Activated CD8-positive, alpha-beta memory T cell treated with anti-CD3 and anti-CD28 coated beads for 4 hours (primary cell): ENCODE results near the gene BASP1.
"Not testable (repeated sequence)": the region's sequence is repeated elsewhere in the genome, so short reads cannot be mapped to it uniquely, and the experiment has no call there.

Experiments
- DNase-seq, 2 donors: peaks; one replicate each; pipeline ENCODE4 v3.0.0-alpha.2; 2020; ENCODE audit warnings: low read depth in 2 of 2

Gene BASP1

DNA sequence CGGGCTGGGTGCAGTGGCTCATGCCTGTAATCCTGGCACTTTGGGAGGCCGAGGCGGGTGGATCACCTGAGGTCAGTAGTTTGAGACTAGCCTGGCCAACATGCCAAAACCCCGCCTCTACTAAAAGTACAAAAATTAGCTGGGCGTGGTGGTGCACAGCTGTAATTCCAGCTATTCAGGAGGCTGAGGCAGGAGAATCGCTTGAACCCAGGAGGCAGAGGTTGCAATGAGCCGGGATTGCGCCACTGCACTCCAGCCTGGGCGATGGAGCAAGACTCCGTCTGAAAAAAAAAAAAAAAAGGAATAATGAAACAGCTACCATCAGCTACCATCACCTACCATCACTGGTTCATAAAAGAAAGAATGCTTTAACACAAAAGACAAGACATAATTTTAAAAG lies 25.9 kb upstream of the BASP1 start:
- not testable (repeated sequence) for DNase-seq

DNA sequence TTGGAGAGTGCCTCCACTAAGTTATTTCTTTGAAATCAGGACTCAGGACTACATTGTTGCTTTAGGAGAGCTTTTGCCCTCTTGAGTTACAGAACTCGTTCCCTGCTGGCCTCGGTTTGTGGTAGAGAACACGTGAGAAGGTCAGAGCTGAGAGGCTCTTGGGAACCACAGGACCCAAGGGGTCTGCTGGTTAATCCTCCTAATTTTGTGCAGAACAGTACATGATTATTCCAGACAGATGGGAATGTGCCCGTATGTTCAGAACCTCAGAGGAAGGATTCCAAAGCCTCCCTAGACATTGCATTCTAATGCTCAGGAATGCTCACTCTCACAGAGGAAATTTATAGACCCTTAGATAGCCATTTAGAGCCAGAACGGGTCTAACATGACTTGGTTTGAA lies 25.2 kb upstream of the BASP1 start:
- DNase-seq: no peak

DNA sequence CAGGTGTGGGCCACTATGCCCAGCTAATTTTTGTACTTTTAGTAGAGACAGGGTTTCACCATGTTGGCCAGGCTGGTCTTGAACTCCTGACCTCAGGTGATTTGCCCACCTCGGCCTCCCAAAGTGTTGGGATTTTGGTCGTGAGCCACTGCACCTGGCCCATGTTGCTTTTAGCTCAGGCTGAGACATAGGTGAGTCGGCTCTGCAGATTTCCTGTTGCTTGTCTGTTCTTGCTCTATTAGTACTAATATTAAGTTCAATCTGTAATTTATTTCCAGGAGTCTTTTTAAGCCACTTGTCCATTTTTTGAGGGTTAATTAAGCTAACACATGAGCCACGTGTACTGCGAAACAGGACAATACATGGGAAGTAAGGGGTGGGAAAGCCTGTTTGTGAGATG lies 21.4 kb upstream of the BASP1 start:
- DNase-seq: no peak

DNA sequence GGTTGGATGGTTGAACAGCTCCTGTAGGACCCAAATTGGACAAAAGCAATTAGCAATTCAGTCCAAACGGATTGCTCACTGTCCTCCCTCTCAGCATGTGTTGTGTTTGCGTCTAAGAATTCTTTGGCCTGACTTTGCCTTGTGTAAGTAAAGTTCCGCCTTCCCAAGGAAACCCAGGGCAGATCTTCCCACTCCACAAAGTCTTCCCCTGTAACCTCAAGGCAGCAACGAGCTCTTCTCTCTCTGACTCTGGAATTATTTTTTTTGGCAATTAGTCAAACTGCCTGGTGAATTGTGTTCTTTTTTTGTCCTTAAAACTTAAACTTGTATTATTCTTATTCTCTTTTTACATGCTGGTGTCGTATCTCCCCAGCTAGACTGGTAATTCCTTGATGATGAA lies 20.7 kb upstream of the BASP1 start:
- no peak for DNase-seq

DNA sequence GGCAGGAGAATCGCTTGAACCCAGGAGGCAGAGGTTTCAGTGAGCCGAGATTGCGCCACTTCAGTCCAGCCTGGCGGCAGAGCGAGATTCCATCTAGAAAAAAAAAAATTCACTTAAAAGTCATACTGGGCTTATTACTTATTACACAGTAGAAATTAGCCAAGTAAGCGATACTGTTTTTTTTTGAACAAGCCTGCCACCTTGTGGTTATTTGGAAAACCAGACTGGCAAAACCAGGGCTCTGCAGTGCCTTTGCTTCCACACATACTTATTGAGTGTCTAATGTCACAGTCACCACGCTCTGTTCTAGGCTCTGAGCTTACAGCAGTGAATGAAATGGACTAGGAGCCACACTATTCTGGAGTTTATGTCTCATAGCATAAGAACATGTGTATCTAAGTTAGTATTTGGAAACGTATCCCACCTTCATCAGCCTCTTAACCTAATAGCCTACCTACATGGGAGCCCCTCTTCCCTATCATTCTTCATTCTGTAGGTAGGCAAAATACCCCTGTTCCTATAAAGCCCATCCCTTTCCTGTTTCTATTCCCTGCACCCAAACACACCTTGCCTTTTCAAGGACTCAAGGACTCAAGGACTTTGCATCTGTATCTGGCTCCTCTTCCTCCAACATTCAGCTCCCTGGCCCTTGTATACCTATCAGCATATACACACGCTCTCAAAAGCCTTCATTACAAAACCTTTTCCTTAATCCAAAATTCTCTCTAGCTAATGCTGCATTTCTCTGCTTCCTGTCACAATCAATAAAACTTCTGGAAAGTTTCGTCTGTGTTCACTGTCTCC lies 13.9 kb upstream of the BASP1 start:
- no peak for DNase-seq

DNA sequence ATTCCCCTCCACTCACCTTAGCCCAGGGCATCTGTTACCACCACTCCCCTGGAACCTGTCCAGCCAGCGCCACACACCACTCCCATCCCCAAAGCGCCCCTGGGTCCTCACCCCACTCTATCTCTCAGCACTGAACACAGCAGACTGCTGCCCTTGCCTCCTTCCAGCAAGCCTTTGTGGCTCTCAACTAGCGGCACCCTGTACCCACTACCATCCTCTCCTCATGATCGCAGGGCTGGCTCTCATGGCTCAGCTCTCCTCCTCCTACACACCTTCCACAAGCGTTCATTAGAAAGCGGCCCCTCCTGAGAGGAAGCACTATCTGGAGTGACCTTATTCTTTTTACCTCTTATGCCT lies 13.3 kb upstream of the BASP1 start:
- DNase-seq: no peak

DNA sequence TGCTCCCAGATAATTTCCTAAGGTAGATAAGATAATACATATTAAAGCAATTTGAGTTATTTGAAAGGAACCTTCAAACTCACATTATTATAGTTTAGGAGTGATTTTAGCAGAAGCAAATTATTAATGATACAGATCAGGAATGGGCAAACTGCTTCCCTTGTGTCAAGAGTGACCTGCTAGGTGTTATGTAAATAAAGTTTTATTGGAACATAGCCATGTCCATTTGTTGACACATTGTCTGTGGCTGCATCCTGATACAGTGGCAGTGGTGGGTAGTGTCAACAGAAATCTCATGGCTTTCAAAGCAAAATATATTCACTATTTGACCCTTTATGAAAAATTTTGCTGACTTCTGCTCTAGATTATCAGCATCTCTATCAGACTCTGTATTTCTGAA lies 11.4 kb upstream of the BASP1 start:
- no peak for DNase-seq

DNA sequence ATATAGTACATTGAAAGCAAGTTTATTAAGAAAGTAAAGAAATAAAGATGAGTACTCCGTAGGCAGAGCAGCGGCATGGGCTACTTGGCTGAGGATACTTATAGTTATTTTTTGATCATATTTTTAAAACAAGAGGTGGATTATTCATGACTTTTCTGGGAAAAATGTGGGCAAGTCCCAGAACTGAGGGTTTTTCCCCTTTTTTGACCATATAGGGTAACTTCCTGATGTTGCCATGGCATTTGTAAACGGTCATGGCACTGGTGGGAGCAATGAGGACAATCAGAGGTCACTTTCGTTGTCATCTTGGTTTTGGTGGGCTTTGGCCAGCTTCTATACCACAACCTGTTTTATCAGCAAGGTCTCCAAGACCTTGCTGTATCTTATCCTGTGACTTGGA lies 5.2 kb upstream of the BASP1 start:
- DNase-seq: no peak

DNA sequence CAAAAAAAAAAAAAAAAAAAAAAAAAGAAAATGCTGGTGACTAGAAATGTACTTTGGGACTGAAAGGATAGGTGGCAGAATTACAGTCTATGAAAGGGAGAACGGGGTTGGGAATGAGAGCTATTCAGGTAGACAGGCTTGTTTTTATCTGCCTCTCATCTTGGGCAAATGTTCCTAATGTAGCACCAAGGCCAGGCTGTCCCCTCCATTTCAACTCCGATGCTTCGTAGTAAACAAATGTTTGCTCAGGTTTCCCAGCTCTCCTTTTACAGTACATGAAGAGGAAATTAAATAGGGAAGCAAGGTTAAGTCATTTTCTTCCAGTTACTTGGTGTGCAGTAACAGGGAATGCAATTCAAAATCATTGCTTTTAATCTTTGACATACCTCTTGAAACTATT lies 4.4 kb upstream of the BASP1 start:
- no peak for DNase-seq

DNA sequence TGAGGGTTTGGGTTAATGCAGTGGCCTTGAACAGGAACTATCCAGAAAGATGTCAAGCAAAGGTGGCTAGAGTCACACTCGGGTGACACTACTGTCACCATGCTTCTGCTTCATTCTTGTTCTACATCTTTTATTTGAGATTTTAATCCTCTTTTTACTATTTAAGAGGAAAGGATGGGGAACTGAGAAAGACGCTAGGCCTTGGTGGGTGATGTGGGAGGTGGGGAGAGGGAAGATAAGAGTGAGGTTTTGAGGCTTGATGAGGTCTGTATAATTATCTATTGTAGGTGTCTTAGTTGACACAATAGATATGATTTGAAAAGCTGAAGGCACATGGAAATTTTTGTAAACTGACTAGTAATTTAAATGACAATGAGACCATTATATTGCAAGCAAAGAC lies 3.5 kb upstream of the BASP1 start:
- DNase-seq: no peak

DNA sequence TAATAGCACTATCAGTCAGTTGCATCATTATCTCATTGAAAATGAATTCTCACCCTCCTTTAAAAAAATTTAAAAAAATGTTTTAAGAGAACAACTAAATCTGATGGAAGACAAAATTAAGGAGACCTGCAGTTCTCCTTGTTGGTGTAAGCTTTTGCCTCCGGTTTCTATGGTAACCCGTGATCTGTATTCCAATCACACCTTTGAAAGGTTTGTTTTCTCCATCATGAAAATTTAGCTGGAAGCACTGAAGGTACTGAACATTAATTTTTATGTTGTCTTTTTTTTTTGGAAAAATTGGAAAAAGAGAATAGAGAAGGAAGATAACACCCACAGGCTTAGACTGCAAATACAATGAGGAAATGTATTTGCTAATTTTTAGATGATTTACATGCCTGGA lies 2.5 kb upstream of the BASP1 start:
- DNase-seq: no peak

DNA sequence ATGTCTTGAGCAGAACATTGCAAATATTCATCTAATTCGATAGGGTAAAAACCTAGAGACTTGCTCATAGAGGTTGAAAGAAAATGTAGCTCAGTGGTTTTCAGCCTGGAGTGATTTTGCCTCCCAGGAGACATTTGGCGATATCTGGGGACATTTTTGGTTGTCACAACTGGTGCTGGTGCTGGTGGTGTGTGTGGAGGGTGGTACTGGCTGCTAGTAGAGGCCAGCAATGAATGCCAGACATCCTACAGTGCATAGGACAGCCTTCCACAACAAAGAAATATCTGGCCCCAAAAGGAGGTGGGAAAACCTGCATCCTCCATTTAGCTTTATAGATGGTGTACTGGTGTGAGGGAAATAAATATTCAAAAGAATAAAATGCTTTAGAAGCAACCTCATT lies 2.1 kb upstream of the BASP1 start:
- no peak for DNase-seq

DNA sequence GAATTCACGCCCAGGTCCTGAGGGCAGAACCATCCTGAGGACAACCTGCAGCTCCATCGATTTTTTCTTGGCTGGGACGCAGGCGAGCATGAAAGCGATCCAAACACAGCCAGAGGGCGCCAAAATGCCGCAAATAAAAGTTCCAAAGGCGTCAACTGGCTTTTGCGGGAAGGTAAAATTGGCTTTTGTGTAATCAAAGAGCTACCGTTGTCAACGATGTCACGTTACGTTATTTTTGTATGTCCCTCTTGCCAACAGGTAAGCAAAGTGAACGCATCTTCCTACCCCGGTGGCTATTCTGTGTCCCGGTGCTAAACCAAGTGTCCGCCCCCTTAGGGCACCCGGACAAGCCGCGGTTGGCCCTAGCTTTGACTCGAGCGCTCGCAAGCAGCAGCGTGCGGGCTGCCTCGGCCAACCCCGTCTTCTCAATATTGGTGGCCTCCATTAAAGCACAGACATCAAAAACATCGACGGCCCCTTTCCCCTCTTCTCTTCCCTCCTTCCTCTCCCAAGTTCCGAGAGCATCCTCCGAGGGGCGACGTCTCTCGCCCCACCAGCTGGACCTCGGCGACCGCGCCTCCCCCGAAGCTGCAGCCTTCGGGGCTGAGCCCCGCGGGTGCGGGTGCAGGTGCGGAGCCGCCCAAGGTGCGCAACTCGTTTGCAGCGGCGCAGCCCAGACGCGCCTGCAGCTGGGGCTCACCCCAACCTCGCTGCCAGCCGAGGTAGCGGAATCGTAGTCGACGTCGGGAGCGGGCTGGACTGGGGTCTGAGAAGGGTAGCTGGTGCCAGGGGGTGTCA lies 1.1 kb upstream of the BASP1 start:
- no peak for DNase-seq

DNA sequence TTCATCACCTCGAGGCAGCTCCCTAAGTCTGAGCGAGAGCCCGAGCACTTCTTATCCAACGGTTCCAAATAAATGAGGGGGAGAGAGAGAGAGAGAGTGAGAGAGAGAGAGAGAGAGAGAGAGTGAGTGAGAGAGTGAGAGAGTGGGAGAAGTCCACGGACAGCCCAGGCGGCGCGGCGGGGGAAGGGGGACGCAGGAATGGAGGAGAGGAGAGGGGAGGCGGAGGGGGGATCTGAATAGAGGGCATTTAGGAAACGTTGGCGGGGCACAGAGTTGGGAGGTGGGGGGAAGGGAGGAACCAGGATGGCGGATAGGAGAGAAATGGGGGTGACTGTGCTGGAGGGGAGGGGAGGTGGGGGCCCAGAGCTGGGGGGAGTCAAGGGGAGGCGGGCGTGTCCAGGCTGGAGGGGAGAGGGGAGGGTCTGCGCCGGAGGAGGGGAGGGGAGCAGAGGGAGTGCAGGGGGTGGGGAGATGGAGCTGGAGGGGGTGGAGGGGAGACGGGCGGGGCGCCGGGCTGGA lies 398 bp upstream of the BASP1 start:
- DNase-seq: no peak

DNA sequence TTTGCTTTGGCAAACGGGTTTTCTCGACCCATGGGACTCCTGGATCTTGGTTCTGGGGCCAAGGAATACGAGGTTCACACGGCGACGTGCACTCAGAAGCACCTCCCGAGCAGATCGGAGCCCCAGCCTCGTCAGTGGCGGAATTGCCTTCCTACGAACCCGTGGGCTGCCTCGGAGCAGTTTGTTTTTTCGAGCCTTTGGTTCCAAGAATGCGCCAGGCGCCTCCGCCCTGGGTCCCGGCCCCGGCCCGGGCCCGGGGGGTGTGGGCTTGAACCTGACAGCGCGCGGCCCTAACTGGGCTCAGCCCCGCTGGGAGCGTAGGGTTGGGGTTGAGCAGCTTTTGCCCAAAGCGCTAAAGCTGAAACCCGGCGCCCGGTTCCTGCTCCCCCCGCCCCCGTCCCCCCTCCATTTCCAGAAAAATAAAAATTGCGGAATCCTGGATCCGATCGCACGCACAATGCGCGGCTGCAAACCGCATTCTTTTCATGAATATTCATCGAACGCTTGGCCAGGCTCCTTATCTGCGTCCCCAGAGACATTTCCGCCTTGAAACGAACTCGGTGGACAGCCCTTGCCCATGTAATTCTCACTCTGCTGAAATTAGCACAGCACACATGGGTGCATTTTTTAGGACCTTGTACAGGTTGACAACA lies 1.0 kb downstream of the BASP1 start:
- DNase-seq: no peak

DNA sequence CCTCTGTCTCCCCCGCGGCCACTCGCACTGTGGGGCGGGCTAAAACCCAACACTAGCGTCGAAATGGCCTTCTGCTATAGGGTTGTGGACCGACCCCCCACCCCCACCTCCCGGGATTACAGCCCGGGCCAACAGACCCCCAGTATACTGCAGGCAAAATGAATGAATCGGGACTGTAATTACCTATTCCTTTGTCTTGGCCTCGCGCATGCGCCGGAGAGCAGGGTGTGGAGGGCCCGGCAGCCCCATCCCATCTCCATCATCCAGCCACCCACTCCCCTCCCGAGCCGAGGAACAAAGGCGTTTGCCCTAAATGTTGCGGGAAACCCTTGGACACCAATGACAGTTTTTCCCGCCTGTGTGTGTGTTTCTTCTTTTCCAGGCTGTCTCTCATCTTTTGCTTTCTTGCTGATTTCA lies 1.6 kb downstream of the BASP1 start:
- DNase-seq: no peak

DNA sequence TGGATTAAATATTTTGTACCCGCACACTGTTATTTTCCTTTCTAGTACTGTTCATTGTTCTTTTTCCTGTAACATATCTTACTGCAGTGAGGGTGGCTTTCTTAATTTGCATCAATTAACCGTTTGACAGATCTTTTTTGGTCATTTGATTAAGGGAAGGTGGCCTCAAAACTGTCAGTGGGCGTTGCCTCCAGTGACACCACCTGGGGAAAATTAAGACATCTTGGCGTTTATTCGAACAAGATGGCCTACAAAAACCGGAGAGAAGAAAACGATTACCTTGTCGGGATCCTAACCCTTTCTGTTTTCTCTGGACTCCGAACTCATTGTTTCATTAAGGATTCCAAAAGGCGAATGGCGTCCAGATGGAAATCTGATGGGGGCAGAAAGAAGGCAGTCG lies 2.0 kb downstream of the BASP1 start:
- no peak for DNase-seq

DNA sequence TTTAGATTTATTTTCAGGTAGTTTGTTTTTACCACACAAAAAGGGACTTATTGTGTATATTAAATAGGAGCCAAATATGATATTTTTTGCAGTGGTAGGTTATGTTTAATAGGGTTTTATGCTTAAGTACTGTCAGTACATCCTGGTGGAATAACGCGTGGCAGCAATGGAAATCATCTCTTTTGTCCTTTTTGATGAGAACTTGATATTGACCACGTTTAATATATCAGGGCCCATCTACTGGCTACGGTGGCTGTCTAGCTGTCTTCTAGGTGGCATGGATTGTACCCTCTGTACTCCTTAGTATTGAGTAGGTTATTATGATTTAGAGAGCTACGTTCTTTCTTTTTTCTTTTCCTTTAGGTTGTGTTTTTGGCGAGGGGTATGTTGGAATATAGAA lies 2.6 kb downstream of the BASP1 start:
- no peak for DNase-seq

DNA sequence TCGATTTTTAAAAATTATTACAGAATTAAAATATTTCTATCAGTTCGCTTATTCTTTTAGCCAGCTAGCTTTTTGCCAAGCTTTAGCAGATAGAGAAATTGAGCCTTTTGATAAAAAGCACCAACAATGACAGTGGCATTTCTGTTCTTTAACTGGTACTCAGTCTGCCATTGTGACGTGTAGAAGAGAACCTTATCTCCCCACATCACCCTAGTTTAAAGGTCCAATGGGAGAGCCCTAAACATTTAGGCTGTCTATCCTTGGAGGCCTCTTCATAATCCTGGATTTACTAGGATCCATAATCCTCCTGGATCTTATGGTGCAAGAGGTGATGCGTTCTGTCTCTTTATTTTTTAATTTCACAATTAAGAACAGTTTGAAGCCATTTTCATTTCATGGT lies 3.0 kb downstream of the BASP1 start:
- DNase-seq: no peak

DNA sequence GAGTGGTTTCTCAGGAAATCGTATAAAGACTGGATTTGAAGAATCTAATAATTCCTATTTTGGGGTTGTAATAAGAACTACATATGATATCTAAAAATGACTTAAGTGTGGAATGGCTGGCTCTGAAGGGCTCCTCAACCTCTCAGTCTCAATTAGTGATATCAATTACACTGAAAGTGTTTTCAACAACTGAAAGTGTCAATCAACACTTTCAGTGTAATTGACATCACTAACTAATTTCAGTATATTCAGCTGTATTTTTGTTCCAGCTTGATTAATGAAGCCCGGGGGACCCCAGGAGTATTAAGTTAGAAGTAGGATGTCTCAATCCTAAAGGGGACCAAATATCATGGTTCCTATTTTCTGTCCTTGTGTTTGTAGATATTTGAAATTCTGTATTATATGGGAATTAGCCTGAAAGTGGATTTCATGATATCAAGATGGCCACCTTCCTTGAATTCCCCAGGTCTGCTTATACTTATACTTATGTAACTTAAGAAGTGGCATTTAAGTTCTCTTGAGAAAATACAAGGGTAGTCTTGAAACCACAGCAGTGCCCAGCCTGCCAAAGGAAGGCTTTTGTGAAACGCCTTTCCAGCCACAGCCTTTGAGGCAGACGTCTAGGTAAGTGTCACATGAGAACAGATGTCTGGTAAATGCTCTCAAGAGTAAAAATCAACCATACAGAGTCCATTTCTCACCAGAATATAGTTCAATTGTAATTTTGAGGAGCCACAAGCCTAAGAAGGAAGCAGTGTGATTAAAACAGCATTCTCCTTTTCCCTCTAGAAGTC lies 4.6 kb downstream of the BASP1 start:
- no peak for DNase-seq

DNA sequence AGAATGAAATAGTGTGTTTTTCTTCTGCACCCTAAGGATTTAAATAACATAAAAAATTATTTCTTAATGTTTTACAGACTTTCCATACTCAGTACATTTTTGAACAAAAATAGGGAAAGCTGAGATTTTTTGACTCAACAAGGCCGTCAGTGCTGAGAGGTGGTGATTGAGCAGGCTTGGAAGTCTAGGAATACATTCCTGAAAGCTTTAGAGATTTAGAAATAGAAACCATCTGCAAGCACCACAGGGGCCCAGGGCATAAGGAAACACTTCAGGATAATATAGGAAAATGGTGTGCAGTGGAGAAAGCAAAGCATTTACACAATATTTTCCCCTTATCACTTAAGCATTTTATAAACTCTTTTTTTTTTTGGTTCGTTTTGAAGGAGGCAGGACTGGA lies 5.2 kb downstream of the BASP1 start:
- no peak for DNase-seq
